ENCODE data around the gene RHOC.

The RHOC gene

GRCh38 chr1:112701227-112702066 lies 5.5 kb downstream of the RHOC start:
- Histone ChIP-seq H3K27ac (peak overlapping the region; percentile 59 to 99), H3K4me3 (peak overlapping the region; percentile 23)
- peak; percentile 74 for DNase-seq (ENCODE audit: low spot score)
- no peak for TF ChIP-seq CTCF (IDR thresholded peaks at IDR 0.05)

GRCh38 chr1:112700290-112701226 lies 6.4 kb downstream of the RHOC start:
- peak overlapping the region; percentile 43 for H3K4me3 ChIP-seq
- peak overlapping the region; percentile 59 to 99 for H3K27ac ChIP-seq
- no peak for TF ChIP-seq CTCF (IDR thresholded peaks at IDR 0.05)
- peak; percentile 96 for DNase-seq (ENCODE audit: low spot score)

GRCh38 chr1:112699425-112700144 lies 7.3 kb downstream of the RHOC start:
- TF ChIP-seq CTCF (IDR thresholded peaks at IDR 0.05) = no peak
- Histone ChIP-seq H3K4me3 (no peak overlapping the region), H3K27ac (peak overlapping the region; percentile 59 to 99)
- DNase-seq (ENCODE audit: low spot score) = no peak

- TF ChIP-seq CTCF (IDR thresholded peaks at IDR 0.05) = no peak
- peak; percentile 75 for DNase-seq (ENCODE audit: low spot score)
- peak overlapping the region; percentile 59 to 99 for H3K27ac ChIP-seq
- no peak overlapping the region for H3K4me3 ChIP-seq
These were observed 8.3 kb downstream of the RHOC start for GRCh38 chr1:112698366-112699310.

GRCh38 chr1:112697781-112698201 lies 9.1 kb downstream of the RHOC start:
- Histone ChIP-seq H3K27ac (peak overlapping the region in 1 of 2 donors; percentile 99), H3K4me3 (no peak overlapping the region)
- no peak for TF ChIP-seq CTCF (IDR thresholded peaks at IDR 0.05)
- peak; percentile 57 for DNase-seq (ENCODE audit: low spot score)

Measured in coronary artery (tissue), 2 donors.